GM18951 (cell line): Measurements from ENCODE around the gene TBC1D19.
"Not testable (repeated sequence)": the region's sequence is repeated elsewhere in the genome, so short reads cannot be mapped to it uniquely, and the experiment has no call there.

ENCODE experiments used
- POLR2A ChIP-seq: IDR thresholded peaks from 4 replicates; pipeline ENCODE4 v1.6.1; 2011; ENCODE audit warnings: mild to moderate bottlenecking; ENCODE audit not compliant: insufficient read length, insufficient read depth; ENCODE audit errors: extremely low read depth
- in situ Hi-C: fragments of 300-500 bp; cut with MboI; formaldehyde crosslinking; loops from one replicate; pipeline ENCODE4 v1.12.0; 2022; ENCODE audit warnings: low sequenced_read_pairs, mixed read lengths, inconsistent platforms; ENCODE audit not compliant: unreplicated experiment

Gene TBC1D19

GRCh38 chr4:26579169-26579568, 4.7 kb upstream of the TBC1D19 start:
- no peak for TF ChIP-seq POLR2A

DNA sequence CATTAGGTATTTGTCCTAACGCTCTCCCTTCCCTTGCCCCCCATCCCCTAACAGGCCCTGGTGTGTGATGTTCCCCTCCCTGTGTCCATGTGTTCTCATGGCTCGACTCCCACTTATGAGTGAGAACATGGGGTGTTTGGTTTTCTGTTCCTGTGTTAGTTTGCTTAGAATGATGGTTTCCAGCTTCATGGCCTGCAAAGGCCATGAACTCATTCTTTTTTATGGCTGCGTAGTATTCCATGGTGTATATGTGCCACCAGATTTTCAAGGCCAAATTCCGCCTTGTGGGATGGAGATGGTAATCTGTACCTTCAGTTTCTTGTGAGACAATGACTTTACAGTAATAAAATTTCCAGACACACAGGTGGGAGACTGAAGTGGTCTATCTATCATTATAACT, 2.5 kb upstream of the TBC1D19 start:
- in situ Hi-C loops: not testable (repeated sequence)

More at GRCh38 chr4:26579169-26579568, 4.7 kb upstream of the TBC1D19 start:
- in situ Hi-C loops: no loop called here

DNA sequence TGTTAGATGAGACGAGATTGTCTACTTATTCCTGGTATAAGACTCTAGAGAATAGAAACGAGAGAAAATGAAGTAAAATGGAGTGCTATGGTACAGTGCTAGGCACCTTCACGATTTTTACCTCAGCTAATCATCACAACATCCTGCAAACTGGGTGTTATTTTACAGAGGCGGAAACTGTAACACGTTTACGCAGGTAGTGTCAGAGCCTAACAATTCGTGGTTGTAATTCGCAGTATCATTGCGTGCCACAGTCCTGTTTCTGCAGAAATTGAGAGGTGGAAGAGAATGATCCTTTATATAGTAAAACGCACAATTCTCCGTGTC, 383 bp upstream of the TBC1D19 start:
- in situ Hi-C loops: no loop called here

GRCh38 chr4:26584725-26585124, 841 bp downstream of the TBC1D19 start:
- no peak for TF ChIP-seq POLR2A
- in situ Hi-C loops: no loop called here

More for the DNA sequence above, 383 bp upstream of the TBC1D19 start:
- TF ChIP-seq POLR2A: no peak

DNA sequence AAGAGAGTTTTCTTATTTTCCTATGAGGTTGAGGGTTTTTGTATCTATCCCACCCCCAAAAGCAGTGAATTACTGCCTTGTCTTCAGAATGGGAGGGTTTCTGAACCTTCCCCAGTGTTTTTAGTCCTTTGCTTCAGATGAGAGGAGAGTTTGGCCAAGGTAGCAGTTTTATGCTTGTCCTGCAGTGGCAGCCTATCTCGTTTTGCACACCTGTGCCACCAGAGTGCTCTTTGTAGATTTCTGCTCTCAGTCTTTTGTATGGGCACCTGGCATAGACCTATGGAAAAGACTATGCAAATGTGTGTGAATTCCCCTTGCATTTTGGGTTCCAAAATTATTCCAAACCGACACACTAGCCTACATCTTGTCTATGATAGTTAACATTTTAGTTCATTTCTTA, 5.8 kb downstream of the TBC1D19 start:
- in situ Hi-C loops: no loop called here
- no peak for TF ChIP-seq POLR2A

- no peak for TF ChIP-seq POLR2A
- in situ Hi-C loops: no loop called here
Observed at GRCh38 chr4:26590639-26591038, 6.8 kb downstream of the TBC1D19 start.

GRCh38 chr4:26593557-26593956, 9.7 kb downstream of the TBC1D19 start:
- in situ Hi-C loops: not testable (repeated sequence)

GRCh38 chr4:26594371-26594770, 10.5 kb downstream of the TBC1D19 start:
- in situ Hi-C loops: no loop called here
- TF ChIP-seq POLR2A: no peak

- in situ Hi-C loops: no loop called here
- no peak for TF ChIP-seq POLR2A
Observed at GRCh38 chr4:26594778-26595177, 10.9 kb downstream of the TBC1D19 start.

DNA sequence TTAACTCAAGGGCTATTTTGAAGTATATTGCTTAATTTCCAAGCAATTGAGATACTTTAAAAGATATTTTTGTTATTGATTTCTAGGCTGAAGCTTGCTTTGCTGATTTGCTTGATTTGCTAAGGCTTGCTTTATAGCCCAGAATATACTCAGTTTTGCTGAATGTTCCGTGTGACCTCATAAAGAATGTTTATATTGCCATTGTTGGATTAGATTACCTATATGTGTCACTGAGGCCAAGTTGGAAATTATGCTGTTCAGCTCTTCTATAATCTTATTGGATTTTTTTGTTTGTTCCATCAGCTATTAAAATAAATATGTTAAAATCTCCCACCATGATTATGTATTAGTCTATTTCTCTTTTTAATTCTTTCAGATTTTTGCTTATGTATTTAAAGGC, 13.0 kb downstream of the TBC1D19 start:
- no peak for TF ChIP-seq POLR2A
- in situ Hi-C loops: no loop called here

GRCh38 chr4:26601204-26601603, 17.3 kb downstream of the TBC1D19 start:
- in situ Hi-C loops: no loop called here
- TF ChIP-seq POLR2A: no peak

DNA sequence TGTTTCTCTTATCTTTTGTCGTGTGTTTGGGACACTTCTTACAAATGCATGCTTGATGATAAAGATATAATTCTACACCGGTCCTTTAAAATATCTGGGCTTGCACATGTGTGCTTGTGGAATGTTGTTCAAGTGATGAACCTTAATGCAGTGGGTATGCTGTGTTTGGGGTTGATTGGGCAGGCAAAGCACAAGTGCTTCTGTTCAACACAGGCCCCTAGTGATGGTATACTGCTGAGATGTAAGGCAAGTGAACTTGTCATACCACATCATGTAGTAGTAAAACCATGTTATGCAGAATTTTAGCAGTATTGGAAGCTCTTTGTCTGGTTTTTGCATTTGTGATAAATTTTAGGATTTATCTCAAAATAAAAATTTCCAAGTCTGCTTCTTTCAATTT, 23.9 kb downstream of the TBC1D19 start:
- in situ Hi-C loops: no loop called here

DNA sequence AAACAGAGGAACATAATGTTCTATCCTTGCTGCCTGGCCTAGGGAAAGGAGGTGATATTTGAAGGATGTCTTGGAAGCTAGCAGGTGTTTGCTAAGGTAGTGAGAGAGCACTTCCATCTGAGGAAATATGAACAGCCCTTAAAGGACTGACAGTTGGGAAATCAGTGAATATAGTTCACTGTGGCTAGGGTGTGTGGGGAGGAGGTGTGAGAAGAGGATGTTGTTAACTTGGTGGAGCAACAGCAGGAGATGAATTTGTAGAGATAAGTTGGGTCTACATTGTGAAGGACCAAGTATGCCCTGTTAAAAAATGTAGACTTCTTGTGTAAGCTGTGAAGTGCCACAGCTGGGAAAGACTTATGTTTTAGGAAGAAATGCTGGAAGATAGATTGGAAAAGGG, 25.5 kb downstream of the TBC1D19 start:
- in situ Hi-C loops: no loop called here
- no peak for TF ChIP-seq POLR2A

More for the DNA sequence above, 23.9 kb downstream of the TBC1D19 start:
- TF ChIP-seq POLR2A: no peak

GRCh38 chr4:26609868-26610267, 26.0 kb downstream of the TBC1D19 start:
- in situ Hi-C loops: no loop called here
- TF ChIP-seq POLR2A: no peak

DNA sequence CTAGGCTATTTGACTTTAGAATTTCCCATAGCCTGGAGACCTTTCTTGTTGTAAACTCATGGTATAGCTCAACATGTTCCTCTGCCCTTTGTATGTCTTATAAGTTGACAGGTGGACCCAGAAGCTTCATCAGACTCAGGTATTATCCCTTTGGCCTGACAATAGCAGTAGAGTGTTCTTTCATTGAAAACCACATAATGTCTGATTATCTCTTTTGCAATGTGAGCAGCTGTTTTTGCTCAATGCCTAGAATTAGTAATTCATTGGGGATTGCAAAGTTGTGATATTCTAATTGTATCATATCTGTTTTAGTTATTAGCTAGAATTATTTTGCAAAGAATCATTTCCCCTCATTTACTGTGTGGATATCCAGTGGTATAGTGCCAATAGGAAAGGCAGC, 27.5 kb downstream of the TBC1D19 start:
- in situ Hi-C loops: no loop called here
- no peak for TF ChIP-seq POLR2A
